Large intestine (tissue), 3 donors: ENCODE measurements around the gene HSPA1B. TPM values are rescaled to one million over a fixed set of nuclear protein-coding genes. Genes with fewer than 3 reads are reported as not detected.
"Not testable (repeated sequence)": the region's sequence is repeated elsewhere in the genome, so short reads cannot be mapped to it uniquely, and the experiment has no call there.

Experiments
- DNase-seq, 2 donors: peaks; one replicate each; pipeline versions ENCODE4 v3.0.0 to v3.0.0-alpha.2; 2013
- H3K27ac ChIP-seq: one replicate; pipeline ENCODE4 v1.5.1; 2013; ENCODE audit warnings: low read length
- H3K27me3 ChIP-seq: 2 replicates; pipeline ENCODE4 v1.6.1; 2013; ENCODE audit warnings: low read length; ENCODE audit not compliant: control insufficient read depth, insufficient read depth
- H3K36me3 ChIP-seq: 2 replicates; pipeline ENCODE4 v1.6.1; 2013; ENCODE audit warnings: low read length; ENCODE audit not compliant: control insufficient read depth, insufficient read depth
- H3K4me1 ChIP-seq: one replicate; pipeline ENCODE4 v1.6.1; 2013; ENCODE audit warnings: low read length; ENCODE audit not compliant: control insufficient read depth, insufficient read depth
- H3K4me3 ChIP-seq: one replicate; pipeline ENCODE4 v1.5.1; 2013; ENCODE audit warnings: low read length
- H3K9me3 ChIP-seq: one replicate; pipeline ENCODE4 v1.6.1; 2013; ENCODE audit warnings: mild to moderate bottlenecking, low read depth, low read length, moderate library complexity; ENCODE audit not compliant: control insufficient read depth
- WGBS: methylation state at CpG from one replicate; pipeline ENCODE4 v1.1.5; 2013; ENCODE audit warnings: low lambda C conversion rate; ENCODE audit not compliant: insufficient coverage; 5-methylcytosine and 5-hydroxymethylcytosine counted together
- polyA plus RNA-seq: library from polyadenylated mRNA; unstranded; fragments of 120-200 nt; gene quantifications from one replicate; pipeline ENCODE4 v1.2.1, GENCODE V29; 2013

Gene HSPA1B
- polyA plus RNA-seq, 1 donor, result 241 TPM

- not testable (repeated sequence) for H3K9me3 ChIP-seq, H3K36me3 ChIP-seq, DNase-seq, H3K27me3 ChIP-seq, H3K27ac ChIP-seq
- WGBS, result 73% methylated on average over 2 of the region's 37 CpGs
- H3K4me3 ChIP-seq, result peak overlapping the region; percentile 34
- H3K4me1 ChIP-seq, result peaks cover 37% of the 10 kb centered on the region
Measured at GRCh38 chr6:31817133-31817928, 10.2 kb upstream of the HSPA1B start.

DNA sequence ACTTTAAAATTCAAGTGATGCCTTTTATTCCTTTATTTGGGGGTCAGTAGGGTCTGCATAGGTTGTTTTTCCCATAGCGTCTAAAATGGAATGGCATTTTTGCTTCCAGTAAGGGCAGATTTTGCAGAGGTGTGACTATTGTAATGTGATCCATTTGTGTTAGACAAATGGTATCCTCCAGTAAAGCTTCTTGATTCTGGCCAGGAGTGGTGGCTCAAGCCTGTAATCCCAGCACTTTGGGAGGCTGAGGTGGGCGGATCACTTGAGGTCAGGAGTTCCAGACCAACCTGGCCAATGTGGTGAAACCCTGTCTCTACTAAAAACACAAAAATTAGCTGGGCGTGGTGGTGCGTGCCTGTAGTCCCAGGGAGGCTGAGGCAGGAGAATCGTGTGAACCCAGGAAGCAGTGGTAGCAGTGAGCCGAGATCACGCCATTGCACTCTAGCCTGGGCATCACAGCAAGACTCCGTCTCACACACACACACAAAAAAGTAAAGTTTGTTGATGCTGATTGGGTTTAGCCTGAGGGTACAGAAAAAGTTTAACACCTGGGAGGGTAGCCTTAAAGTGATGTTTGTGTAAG is 9.5 kb upstream of the HSPA1B start:
- peak overlapping the region; percentile 10 for H3K4me3 ChIP-seq
- not testable (repeated sequence) for H3K9me3 ChIP-seq, DNase-seq, H3K27ac ChIP-seq, H3K27me3 ChIP-seq, H3K36me3 ChIP-seq
- peaks cover 40% of the 10 kb centered on the region for H3K4me1 ChIP-seq
- no CpG with 5 or more reads among the region's 8 CpGs for WGBS

- peak; percentile 54 to 62 for DNase-seq
- no peaks in the 10 kb centered on the region for H3K27me3 ChIP-seq
- no peak overlapping the region for H3K4me3 ChIP-seq
- peaks cover 32% of the 10 kb centered on the region for H3K4me1 ChIP-seq
- no peaks in the 10 kb centered on the region for H3K9me3 ChIP-seq
- H3K36me3 ChIP-seq, result no peaks in the 10 kb centered on the region
- H3K27ac ChIP-seq, result peak overlapping the region; percentile 58
Measured at GRCh38 chr6:31819871-31820299, 7.7 kb upstream of the HSPA1B start.

GRCh38 chr6:31820399-31820798 is 7.1 kb upstream of the HSPA1B start:
- not testable (repeated sequence) for DNase-seq, H3K36me3 ChIP-seq, H3K27me3 ChIP-seq, H3K9me3 ChIP-seq, H3K4me3 ChIP-seq
- peak overlapping the region; percentile 58 for H3K27ac ChIP-seq
- peaks cover 32% of the 10 kb centered on the region for H3K4me1 ChIP-seq
- no CpG with 5 or more reads among the region's 10 CpGs for WGBS

DNA sequence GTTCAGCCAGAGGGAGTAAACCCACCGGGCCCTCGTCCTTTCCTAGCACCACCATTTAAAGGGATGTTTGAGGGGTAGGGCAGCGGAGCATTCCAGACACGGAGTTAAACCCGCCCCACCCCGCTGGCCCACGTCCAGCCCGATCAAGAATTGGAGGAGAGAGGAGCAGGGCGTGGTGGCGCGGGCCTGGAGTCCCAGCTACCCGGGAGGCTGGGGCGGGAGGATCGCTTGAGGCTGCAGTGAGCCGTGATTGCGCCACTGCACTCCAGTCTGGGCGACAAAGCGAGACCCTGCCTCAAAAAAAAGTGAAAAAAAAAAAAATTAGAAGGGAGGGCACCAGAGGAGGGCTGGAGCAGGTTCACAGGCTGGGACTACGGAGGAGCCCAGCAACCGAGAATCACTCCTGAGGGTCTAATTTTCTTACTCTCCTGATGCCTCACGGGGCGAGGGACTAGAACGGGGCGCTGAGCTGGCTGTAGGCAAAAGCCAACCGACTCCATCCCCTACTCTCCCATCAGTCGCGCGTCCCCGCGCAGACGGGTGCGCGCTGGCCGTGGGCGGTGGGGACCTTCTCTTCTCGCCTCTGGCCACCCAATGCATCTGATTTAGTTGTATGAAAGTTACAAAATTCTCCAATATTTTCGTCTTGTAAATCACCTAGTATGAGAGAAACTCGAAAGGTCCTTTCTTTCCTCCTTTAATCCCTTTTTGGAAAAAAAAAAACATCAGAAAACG is 6.1 kb upstream of the HSPA1B start:
- WGBS, result no CpG with 5 or more reads among the region's 39 CpGs

GRCh38 chr6:31822036-31822821 is 5.3 kb upstream of the HSPA1B start:
- no peaks in the 10 kb centered on the region for H3K9me3 ChIP-seq
- 0% methylated on average over 1 of the region's 25 CpGs for WGBS
- H3K27me3 ChIP-seq, result no peaks in the 10 kb centered on the region
- DNase-seq, result peak; percentile 73 to 79
- peaks cover 44% of the 10 kb centered on the region for H3K4me1 ChIP-seq
- peak overlapping the region; percentile 92 for H3K27ac ChIP-seq
- peak overlapping the region; percentile 77 for H3K4me3 ChIP-seq
- no peaks in the 10 kb centered on the region for H3K36me3 ChIP-seq

More for the DNA sequence above, 6.1 kb upstream of the HSPA1B start:
- DNase-seq, result peak in 1 of 2 donors; percentile 43
- Histone ChIP-seq H3K4me3 (peak overlapping the region; percentile 77), H3K9me3 (no peaks in the 10 kb centered on the region), H3K27me3 (no peaks in the 10 kb centered on the region), H3K36me3 (no peaks in the 10 kb centered on the region), H3K4me1 (peaks cover 42% of the 10 kb centered on the region), H3K27ac (peak overlapping the region; percentile 92)

GRCh38 chr6:31823592-31824196 is 3.8 kb upstream of the HSPA1B start:
- H3K4me1 ChIP-seq, result peaks cover 35% of the 10 kb centered on the region
- DNase-seq, H3K36me3 ChIP-seq, H3K9me3 ChIP-seq, H3K27ac ChIP-seq, H3K4me3 ChIP-seq, H3K27me3 ChIP-seq: not testable (repeated sequence)
- no CpG with 5 or more reads among the region's 9 CpGs for WGBS

DNA sequence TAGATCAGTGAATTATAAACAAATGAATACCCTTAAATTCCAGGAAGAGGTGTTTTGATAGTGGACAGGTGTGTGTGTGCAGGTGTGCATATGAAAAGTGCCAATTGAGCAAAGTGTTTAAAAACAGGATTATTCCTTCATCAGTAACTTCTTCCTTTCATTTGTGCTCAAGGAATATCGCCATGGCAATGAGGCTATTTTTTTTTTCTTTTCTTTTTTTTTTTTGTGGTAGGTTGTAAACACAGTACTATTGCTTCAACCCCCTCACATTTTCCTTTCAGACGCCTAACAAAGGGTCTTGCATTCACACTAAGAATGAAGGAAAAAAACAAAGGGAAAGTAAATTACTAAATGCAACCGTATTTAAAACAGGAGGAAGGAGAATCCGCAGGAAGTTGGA is 2.0 kb upstream of the HSPA1B start:
- DNase-seq, result no peak
- peak overlapping the region; percentile 89 for H3K27ac ChIP-seq
- no peak overlapping the region for H3K4me3 ChIP-seq
- H3K27me3 ChIP-seq, result no peaks in the 10 kb centered on the region
- no CpG with 5 or more reads among the region's 4 CpGs for WGBS
- H3K36me3 ChIP-seq, result no peaks in the 10 kb centered on the region
- peaks cover 24% of the 10 kb centered on the region for H3K4me1 ChIP-seq
- H3K9me3 ChIP-seq, result no peaks in the 10 kb centered on the region

GRCh38 chr6:31826793-31827285 is 699 bp upstream of the HSPA1B start:
- no CpG with 5 or more reads among the region's 13 CpGs for WGBS
- Histone ChIP-seq H3K9me3 (no peaks in the 10 kb centered on the region), H3K4me3 (peak overlapping the region; percentile 32), H3K27ac (peak overlapping the region; percentile 89), H3K27me3 (no peaks in the 10 kb centered on the region), H3K36me3 (no peaks in the 10 kb centered on the region), H3K4me1 (peaks cover 26% of the 10 kb centered on the region)
- peak in 1 of 2 donors; percentile 81 for DNase-seq
